ENCODE data around the gene ANAPC5.
"Not testable (repeated sequence)": the region's sequence is repeated elsewhere in the genome, so short reads cannot be mapped to it uniquely, and the experiment has no call there.

The ANAPC5 gene

DNA sequence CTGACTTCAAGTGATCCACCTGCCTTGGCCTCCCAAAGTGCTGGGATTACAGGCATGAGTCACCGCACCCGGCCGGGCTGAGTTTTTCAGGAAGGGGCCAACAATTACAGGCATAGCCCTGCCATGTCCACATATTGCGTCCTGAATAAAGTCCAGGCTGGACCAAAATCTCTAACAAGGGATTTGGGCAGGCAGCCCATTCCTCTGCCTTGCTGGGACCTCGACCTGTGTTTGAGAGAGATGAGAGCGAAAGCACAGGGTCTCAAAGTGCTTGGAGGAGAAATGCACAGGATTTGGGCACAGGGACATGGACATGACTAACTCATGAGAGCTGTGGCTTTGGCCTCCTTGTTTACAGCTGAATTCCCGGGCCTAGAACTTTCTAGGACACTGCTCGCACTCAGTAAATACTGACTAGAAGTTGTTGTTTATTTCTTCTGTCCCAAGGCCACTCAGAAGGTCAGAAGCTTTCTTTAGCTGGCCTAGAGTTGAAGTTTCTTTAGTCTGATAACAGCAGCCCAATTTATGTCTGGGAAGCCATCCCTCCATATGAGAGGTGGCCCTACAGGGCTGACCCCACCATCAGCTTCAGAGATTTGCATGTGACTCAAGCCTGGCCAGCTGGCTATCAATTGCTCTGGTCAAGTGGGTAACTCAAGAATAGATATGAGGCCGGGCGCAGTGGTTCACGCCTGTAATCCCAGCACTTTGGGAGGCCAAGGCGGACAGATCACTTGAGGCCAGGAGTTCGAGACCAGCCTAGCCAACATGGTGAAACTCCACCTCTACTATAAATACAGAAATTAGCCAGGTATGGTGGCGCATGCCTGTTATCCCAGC, 67.4 kb downstream of the ANAPC5 start:
- DNase-seq = no peak

GRCh38 chr12:121283841-121284240, 68.4 kb downstream of the ANAPC5 start:
- no peak for DNase-seq

DNA sequence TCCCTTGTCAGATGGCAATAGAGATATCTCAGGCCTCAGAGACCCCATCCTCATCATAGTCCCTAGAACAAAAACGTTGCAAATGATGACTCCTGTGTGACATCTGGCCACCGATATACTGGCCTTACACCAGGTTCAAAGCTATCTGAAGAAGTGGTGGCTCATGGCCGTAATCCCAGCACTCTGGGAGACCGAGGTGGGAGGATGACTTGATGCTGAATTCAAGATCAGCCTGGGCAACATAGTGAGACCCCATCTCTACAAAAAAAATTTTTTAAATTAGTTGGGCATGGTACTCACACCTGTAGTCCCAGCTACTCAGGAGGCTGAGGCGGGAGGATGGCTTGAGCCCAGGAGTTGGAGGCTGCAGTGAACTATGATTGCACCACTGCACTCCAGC, 68.8 kb downstream of the ANAPC5 start:
- DNase-seq = no peak

- not testable (repeated sequence) for DNase-seq
These were observed 69.3 kb downstream of the ANAPC5 start for GRCh38 chr12:121282910-121283309.

DNA sequence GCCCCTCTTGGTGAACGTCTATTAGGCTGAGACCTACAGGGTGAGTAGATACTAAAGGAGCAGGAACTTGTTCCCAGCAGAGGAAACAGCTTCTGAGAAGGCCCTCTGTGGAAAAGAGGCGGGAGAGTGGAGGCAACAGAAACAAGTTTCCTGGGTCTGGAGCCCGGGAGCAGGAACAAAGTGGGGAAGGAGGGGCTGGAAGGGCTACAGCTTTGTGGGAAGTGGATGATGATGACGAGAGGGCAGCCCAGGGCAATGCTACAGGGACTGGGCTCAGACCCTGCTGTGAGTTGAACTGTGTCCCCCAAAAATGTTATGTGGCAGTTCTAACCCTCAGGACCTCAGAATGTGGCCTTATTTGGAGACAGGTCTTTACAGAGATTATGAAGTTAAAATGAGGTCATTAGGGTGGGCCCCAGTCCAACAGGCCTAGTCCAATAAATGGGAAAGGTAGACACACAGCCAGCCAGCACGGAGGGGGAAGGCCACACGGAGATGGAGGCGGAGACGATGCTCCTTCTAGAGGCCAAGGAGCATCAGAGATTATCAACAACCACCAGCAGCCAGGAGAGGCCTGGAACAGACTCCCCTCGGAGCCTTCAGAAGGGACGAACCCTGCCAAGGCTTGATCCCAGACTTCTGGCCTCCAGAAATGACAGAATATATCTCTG, 70.0 kb downstream of the ANAPC5 start:
- no peak for DNase-seq

GRCh38 chr12:121281116-121281515, 71.1 kb downstream of the ANAPC5 start:
- DNase-seq = not testable (repeated sequence)

DNA sequence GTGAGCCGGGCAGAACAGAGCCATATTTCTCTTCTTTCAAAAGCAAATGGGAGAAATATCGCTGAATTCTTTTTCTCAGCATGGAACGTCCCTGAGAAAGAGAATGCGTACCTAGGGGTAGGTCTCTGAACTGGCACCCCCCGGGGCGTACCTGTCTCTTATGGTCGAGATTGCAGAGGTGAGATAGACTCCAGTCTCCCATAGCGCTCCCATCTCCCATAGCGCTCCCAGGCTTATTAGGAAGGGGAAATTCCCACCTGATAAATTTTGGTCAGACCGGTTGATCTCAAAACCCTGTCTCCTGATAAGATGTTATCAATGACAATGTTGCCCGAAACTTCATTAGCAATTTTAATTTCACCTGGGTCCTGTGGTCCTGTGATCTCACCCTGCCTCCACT, 71.7 kb downstream of the ANAPC5 start:
- DNase-seq = not testable (repeated sequence)

GRCh38 chr12:121279507-121279915, 72.7 kb downstream of the ANAPC5 start:
- no peak for DNase-seq

DNA sequence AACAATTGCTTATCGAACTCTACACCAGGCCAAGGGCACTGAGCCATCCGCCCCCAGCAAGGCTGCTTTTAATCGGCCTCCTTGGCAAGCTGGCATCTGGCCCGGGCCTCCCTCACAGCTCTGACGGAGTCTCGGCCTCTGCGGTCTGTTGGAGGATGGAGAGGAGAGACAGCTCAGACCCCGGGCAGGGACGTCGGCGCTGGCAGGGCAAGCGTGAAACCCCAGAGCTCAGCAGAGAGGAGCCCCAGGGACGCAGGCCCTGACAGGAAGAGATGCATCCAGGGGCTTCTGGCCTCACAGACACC, 73.2 kb downstream of the ANAPC5 start:
- DNase-seq = no peak

DNA sequence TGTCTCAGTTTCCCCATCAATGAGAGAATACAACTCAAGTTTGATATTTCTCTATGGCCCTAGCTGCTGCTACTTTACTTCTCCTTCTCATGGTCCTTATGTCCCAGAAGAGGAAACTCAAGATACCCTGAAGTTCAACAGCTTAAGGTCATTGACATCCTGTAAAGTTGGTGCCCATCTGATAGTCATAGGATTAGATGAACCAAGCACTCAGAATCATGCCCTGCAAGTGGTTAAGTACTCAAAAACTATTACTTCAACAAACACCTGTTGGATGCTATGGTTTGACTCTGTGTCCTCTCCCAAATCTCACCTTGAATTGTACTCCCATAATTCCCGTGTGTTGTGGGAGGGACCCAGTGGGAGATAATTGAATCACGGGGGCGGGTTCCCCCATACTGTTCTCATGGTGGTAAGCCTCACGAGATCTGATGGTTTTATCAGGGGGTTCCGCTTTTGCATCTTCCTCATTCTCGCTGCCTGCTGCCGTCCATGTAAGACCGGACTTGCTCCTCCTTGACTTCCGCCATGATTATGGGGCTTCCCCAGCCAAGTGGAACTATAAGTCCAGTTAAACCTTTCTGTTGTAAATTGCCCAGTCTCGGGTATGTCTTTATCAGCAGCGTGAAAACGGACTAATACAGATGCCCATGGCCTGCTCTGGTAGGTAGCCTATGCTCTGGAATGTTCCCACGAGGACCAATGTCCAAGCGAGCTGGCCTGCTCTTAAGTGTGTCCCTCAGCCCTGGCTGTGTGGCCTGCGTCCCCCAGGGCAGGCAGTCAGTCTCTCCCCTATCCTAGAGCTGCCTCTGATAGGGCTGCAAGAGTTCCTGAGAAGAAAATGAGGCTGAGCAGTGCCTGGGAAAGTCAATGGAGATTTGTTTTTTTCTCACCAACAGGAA, 73.8 kb downstream of the ANAPC5 start:
- DNase-seq = no peak

DNA sequence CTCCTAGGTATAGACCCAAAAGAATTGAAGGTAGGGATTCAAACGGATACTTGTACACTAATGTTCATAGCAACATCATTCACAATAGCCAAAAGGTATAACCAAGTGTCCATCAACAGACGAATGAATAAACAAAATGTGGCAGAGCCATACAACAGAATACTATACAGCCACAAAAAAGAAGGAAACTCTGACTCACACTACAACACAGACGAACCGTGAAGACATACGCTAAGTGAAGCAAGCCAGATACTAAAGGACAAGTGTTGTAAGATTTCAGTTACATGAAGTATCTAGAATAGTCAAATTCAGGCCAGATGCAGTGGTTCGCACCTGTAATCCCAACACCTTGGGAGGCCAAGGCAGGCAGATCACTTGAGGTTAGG, 74.8 kb downstream of the ANAPC5 start:
- DNase-seq = no peak

DNA sequence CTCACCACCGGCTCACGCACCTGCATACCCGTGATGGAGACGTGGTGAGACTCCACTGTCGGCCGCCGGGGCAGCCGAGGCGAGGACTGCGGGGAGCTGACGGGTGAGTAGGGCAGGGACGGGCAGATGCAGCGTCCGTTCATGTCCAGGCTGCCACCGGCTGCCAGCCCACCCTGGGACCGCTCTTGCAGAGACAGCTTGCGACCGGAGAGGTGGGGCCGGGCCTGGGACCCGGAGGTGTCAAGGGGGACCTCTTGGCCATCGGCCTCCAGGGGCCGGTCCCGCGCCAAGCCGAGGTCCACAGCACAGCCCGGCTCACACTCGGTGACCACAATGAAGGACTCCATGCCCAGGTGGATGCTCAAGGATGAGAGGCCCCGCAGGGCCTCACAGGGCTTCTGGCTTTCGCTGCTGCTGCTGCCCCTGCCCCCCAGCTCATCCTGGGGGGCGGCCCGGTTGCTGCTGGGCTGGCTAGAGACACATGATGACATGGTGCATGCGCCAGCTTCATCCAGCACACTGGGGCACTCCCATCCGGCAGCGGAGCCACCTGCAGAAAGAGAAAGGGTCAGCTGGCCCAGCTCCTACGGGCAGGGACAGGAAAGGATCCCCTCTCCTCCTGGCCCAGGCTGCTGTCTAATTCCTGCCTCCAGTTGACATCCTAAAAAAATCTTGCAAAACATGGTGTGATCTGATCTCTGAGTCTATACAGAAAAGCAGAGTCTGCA, 78.0 kb downstream of the ANAPC5 start:
- DNase-seq = no peak

DNA sequence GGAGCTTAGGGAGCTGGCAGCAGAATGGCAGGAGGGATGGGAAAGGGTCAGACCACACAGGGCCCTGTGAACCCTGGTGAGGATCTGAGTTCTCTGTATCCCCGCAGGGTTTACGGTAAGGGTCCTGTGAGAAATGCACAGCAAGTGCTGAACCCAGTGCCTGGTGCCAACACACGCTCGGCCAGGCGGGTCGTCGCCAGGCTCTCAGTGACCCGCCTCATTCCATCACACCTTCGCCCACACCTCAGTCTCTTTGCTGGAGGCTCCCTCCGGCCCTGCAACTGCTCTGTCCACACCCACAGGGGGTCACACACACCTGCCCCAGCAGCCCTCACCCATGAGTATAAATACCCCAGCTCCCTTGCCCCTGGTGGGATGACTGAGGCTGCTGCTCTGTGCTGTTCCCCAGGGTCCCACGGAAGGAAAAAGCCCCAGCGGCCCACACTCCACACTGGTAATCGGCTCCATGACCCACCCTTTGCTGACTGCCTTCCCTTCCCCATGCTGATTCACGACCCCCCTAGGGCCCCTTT, 78.8 kb downstream of the ANAPC5 start:
- no peak for DNase-seq

DNA sequence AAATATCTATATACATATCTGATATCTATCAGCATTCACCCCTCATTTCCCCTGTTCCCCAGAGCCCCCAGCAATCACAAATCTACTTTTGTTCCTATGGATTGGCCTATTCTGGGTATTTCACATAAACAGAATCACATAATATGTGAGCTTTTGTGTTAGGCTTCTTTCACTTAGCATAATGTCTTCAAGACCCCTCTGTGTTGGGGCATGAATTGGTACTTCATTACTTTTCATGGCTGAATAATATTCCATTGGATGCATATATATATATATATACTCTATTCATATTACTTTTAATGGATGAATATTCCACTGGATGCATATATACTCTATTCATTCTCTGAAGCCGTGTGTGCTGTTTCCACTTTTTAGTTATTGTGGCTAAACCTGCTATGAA, 84.4 kb downstream of the ANAPC5 start:
- no peak for DNase-seq

DNA sequence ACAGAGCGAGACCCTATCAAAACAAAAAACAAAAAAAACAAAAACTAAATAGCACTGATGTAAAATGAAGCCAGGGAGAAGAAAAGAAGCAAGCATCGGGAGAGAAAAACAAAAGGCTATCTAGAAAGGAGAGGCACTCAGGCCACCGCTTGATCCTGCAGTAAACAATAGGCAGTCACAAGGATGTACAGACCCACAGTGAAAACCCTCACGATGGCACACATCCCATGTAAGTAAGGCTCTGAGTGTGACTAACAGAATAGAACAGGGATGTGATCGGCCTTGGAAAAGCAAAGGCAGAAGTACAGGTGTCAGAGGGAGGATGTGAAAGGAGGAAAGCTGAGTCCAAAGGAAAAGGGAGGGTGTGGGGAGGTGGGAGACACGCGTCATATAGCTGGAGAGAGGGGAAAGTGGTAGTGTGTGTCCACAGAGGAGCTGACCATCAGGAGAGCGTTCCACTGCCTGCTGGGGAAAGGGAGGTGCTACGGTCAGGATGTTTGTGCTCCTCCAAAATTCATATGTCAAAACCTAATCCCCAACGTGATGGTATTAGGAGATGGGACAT, 87.2 kb downstream of the ANAPC5 start:
- DNase-seq = no peak

- no peak for DNase-seq
These were observed 88.1 kb downstream of the ANAPC5 start for GRCh38 chr12:121264135-121264534.

DNA sequence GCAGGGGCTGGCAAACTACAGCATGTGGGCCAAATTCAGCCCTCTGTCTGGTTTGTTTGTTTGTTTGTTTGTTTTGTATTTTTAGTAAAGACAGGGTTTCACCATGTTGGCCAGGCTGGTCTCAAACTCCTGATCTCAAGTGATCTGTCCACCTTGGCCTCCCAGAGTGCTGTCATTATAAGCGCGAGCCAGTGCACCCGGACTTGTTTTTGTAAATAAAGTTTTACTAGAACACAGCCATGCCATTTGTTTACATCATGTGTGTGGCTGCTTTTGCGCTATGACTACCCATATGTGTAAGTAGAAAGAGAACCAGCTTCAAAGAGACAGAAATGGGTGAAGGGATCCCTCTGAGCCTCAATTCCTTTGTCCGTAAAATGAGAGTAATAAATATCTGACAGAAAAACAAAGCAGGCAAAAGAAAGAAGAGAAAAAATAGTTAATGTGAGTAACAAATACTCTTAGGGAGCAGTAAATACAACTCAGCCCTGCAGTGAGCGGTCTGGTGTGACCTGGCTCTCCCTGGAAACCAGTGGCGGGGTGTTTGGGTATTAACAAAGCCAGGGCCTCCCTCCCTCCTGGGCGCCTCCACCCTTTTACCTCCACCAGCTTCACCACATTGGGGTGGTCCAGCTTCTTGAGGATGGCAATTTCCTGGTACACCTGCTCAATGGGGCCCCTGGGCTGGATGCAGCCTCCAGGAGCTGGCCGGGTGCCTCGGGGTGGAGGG, 88.8 kb downstream of the ANAPC5 start:
- DNase-seq = no peak

- no peak for DNase-seq
These were observed 90.8 kb downstream of the ANAPC5 start for GRCh38 chr12:121261398-121261797.

GRCh38 chr12:121260091-121260490, 92.1 kb downstream of the ANAPC5 start:
- no peak for DNase-seq

GRCh38 chr12:121259074-121259473, 93.1 kb downstream of the ANAPC5 start:
- DNase-seq = no peak
